HK-2 (cell line): Measurements from ENCODE around the gene RUBCNL.
"Not testable (repeated sequence)": the region's sequence is repeated elsewhere in the genome, so short reads cannot be mapped to it uniquely, and the experiment has no call there.

Experiments
- DNase-seq: peaks from one replicate; pipeline ENCODE4 v3.0.0-alpha.2; 2018; ENCODE audit not compliant: unreplicated experiment

RUBCNL gene, protein sequence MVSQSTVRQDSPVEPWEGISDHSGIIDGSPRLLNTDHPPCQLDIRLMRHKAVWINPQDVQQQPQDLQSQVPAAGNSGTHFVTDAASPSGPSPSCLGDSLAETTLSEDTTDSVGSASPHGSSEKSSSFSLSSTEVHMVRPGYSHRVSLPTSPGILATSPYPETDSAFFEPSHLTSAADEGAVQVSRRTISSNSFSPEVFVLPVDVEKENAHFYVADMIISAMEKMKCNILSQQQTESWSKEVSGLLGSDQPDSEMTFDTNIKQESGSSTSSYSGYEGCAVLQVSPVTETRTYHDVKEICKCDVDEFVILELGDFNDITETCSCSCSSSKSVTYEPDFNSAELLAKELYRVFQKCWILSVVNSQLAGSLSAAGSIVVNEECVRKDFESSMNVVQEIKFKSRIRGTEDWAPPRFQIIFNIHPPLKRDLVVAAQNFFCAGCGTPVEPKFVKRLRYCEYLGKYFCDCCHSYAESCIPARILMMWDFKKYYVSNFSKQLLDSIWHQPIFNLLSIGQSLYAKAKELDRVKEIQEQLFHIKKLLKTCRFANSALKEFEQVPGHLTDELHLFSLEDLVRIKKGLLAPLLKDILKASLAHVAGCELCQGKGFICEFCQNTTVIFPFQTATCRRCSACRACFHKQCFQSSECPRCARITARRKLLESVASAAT

DNA sequence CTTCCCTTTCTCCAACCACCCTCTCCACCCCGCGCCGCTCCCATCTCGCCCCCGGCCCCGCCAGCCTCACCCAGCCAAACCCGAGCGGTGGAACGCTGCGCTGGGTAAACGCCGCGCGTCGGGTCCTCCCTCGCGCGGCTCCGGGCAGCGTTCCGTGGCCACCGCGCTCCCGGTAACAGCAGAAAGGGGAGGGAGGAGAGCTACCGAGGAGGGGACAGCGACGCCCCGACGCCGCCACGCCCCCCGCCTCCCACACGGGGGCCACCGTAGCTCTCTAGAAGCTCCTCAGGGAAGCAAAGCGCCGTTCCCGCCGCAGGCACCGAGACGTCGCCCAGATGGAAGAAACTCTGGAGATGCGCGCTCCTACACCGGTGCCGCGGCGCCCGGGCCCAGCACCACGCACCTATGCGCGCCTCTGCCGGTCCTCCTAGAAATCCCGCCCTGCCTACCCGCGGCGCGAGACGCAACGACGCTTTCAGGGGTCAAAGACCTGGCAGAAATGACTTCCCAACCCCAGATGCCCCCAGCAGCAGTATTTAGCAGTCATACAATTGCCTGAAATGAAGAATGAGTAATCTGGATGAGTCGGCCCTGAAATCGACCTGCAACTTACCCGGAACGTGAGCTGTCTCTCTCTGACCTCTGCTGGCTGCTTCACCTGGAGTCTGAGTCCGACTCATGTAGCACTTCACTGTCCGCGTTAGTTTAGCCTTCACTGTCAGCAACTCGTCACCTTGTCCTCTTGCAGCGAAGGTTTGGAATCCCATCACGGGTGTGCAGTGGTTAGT lies at the start of gene RUBCNL:
TSS of gene RUBCNL (minus strand) at position 189 of the 788 bp plus-strand sequence. CDS start 14,777 bp downstream, outside the sequence.
- peak; percentile 41 for DNase-seq

DNA sequence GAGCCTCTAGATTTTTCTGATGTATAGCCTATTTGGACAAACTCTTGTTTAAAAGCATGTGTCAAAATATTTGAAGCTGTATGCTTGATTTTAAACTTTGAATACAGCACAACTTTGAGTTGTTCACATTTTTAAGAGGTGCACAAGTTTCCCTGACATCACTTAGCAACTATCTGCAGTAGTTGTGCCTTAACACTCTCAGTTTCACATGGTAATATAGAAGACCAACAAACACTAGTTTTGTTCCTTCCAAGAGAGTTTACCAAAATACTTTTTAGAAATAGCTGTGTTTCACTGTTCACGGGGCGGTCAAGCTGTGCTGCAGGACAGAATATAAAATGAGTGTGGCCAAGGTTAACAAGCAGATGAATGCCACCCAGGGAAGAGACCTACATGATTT lies 42.5 kb upstream of the RUBCNL start:
- DNase-seq, result not testable (repeated sequence)

DNA sequence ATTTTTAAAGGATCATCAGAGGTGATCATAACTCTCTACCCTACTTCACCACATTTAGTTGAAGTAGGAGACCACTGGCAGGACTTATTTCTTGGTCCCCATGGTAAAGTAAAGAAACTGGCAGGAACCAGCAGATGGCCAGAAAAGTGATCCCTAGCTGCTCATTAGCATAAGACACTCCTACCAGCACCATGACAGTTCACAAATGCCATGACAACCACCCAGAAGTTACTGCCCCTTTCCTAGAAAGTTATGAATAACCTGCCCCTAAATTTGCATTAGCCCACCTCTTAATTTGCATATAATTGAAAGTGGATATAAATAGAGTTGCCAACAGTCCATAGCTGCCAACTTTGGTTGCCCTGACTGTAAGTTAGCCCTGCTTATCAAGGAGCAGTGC lies 18.4 kb upstream of the RUBCNL start:
- no peak for DNase-seq

DNA sequence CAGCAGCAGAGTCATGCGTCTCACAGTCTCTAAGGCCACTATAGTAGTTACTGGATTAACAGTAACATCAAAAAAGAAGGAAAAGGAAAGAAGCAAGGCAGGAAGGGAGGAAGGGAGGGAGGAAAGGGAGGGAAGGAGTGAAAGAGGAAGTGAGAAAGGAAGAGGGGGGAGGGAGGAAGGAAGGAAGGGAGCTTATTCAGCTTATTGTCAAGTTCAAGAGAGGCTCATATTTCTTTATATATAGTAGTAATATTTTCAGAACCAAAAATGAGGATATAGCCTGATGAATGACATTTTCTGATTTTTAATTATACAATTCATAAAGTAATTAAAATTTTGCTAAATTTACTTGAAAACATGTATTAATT lies 17.7 kb upstream of the RUBCNL start:
- no peak for DNase-seq

DNA sequence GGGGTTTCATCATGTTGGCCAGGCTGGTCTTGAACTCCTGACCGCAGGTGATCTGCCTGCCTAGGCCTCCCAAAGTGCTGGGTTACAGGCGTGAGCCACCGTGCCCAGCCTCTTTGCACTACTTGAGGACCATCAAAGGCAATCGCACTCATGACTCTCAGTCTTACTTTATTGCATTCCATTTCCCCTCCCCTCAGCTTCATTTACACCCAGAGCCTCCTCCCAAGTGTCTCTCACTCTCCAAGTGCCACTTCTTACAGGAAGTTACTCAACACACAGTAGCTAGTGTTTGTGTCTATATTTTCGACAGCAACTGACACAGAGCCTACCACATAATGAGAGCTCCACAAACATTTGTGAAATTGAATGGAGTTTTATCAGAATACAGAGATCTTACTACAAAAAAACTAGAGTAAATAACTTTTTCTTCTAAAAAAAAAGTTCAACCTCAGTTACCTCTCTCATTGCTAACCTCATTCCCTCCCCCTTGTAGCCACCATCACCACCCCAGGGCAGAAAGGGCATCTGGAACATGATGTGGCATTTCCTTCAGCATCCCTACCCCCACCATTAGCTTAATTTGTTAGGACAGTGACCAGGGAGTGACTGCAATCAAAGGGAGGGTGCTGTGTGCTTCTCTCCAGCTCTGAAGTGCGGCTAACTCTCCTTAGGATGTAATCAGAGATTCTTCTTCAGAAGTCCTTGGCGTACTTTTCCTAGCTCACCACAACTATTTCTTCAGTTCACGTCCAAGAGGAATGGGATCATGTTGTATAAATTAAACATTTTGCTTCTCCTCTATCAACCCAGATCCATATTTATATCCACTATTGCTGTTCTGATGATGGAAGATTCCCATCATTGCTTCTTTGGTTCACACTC lies 17.0 kb upstream of the RUBCNL start:
- DNase-seq, result no peak

DNA sequence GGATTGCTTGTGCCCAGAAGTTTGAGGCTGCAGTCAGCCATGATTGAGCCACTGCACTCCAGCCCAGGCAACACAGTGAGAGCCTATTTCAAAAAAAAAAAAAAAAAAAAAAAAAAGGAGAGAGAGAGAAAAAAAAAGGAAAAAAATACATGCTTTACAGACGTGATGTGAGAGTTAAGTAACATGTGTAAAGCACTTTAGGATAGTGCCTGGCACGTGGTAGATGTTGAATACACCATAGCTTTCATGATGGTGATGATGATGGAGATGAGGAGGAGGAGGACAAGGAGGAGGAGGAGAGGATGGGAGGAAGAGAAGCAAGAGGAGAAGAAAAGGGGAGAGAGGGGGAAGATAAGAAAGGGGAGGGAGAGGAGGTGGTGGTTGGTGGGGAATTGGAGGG lies 15.1 kb upstream of the RUBCNL start:
- no peak for DNase-seq

DNA sequence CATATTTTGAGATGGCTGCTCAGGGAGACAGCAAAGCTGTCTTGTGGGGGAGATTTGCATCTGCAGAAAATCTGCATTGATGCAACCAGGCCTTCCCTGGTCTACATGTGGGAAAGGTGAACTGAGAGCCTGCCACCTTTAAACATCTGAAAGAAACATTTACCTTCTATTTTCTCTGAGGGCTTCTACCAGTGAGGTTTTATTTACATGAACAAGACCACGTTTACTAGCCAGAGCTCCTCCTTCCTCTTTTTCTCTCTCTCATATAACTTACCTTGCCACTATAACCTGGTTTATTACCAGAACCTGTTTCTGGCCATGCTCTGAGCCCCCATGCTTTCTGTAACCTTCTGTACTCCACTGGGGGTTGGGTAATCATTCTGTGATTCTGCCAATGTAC lies 14.4 kb upstream of the RUBCNL start:
- no peak for DNase-seq

DNA sequence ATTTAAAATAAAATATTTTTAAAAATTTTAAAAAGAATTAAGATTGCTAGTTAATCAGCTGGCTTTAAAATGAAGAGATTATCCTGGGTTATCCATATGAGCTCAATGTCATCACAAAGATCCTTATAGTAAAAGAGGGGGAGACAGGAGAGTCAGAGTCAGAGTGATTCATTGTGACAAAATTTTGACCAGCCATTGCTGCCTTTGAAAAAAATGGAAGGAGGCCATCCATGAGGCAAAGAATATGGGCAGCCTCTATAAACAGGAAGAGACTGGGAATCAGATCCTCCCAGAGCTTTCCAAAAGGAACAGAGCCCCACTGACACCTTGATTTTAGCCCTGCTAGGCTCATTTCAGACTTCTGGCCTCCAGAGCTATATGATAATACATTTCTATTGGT lies 9.3 kb upstream of the RUBCNL start:
- no peak for DNase-seq

DNA sequence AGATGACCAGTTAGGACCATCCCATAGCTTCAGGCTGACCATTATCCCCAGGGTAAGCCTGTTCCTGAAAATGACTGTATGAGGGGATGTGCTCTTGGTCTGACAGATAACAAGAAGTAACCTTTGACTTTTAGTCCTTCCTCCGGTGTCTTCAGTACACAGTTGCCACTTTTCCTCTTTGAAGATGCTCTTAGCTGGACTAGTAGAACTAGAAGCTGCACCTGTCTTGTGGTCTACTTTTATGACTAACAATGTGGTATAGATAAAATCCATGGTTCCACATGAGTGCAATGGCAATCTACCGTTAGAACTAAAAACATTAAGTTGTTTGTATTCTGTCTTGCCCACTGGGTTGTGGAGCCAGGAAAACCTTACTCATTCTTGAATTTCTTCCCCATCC lies 5.9 kb upstream of the RUBCNL start:
- DNase-seq, result no peak

DNA sequence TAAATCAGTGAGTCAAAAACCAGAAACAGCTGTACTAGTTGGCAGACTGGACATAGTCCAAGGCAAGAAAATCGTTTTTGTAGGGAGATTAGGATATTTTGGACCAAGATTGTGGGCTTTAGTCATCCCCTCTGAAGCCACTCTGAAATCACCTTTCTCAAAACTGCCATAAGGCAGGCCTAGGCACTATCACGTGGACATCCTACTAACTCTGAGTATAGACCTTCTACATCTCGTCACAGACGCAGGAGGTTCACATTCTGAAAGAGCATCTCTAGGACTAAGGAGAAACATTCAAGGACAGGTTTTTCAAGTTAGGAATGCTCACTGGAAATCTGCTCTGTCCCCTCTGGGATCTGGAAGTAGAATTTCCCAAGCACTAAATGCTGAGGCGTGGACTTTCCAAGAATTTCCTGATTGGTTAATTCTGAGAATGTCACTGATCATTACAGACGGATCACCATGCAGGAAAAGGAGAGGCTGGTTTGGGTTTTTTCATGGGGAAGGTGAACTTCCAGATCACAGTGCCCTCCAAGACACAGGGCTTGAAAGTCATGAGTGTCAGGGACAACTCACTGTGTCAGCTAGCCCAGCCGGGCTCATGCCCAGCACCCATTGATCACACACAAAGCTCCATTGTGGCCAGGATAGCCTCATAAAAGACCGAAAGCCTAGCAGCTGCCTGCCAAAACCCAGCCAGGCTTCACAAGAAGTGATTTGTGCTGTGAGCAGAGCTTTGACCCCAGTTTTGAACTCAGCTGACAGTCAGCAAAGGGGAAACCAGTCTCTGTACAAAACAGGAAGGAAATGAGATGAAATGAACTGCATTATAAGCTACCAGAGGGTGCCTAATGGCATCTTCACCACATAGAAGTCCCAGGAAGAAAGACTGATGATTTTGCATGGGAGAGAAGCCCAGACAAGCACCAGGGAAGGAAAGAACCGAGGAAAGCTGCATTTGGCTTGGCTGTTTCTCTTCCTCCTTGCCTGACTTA lies 2.7 kb upstream of the RUBCNL start:
- DNase-seq, result no peak

DNA sequence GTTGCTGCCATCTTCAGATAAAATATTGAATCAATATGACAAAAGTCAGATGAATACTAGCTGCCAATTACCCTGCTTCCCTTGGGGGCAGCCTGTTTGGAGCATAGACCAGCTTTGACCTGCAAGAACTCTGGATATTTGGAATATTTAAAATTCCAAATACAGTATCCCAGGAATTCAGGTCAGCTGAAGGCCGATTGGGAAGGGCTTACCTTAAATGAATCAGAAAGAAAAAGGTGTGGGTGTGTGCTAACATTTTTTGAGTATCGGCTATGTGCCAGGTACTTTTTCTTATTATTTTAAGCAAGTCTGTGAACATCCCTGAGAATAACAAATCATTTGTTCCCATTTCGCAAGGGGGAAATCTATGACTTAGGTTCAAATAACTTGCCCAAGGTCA lies 1.8 kb upstream of the RUBCNL start:
- no peak for DNase-seq

DNA sequence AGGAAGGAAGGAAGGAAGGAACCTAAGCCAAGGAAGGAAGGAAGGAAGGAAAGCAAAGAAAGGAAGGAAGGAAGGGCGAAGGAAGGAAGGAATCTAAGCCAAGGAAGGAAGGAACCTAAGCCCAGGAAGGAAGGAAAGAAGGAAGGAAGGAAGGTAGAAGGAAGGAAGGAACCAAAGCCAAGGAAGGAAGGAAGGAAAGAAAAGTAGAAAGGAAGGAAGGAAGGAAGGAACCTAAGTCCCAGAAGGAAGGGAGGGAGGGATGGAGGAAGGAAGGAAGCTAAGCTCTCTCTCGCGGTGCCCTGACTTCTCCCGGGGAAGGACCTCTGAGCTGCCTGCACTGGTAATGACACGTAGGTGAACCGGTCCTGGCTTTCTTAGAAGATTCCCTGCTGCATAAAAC lies 1.3 kb upstream of the RUBCNL start:
- no peak for DNase-seq

DNA sequence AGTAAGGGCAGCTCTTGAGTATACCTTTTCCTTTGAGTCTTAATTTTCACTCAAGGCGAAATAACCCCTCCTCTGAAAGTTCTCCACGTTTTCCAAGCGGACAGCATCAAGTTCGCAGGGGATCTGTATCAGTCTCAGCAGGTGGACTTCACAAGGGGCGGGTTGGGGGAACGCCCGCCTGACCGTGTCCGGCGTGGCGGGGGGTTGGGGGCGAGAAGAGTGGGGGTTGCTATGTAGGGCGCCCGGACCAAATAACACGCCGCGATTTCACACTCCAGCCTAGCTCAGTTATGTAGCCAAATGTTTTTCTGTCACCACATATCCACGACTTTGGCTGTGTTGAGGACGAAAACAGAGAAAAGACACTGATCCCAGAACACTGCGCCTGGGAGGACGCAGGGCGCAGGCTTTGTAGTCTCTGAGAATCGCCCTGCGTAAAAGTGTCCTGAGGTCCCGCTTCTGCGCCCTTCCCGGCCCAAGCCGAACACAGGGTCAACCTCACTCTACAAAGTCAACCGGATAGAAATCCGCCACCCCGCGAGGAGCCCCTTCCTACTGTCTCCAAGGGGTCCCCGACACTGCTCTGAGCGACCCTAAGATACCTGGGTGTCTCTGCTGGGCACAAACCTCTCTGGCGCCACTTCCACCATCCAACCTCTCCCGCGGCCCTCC lies 524 bp downstream of the RUBCNL start:
- no peak for DNase-seq

DNA sequence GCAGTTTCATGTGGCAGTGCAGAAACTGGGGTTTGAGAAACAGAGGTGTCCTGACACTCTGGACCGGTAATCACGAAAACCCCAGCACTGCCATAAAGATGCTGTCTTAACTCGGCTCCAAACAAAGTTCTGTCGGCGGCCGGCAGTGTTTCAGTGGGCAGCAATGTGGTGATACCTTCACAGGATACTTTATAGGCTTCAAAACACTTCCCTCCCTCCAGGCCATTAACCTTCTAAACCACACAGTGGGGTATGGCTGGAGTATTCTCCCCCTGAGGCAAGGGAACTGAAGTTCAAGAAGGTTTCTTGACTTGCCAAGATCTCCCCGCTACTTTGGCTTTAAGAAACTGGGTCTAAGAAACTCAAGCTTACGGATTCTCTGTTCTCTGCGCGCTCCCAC lies 1.1 kb downstream of the RUBCNL start:
- DNase-seq, result no peak

DNA sequence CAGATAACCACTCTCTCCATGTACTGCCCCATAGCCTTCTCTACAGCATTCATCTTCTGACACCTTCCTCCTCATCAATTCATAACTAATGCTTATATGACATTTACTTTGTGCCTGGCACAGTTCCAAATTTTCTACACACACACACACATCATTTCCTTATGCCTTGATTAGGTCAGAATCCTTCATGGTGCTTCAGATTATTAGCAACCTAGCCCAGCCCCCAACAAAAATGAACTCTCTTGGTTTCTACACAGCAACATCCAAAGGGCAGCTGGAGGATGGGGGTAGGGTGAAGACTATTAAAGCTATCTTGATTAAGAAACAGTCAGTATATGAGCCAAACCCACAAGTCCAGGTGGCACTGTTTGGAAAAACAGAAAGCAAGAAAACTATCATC lies 3.7 kb downstream of the RUBCNL start:
- DNase-seq, result no peak

DNA sequence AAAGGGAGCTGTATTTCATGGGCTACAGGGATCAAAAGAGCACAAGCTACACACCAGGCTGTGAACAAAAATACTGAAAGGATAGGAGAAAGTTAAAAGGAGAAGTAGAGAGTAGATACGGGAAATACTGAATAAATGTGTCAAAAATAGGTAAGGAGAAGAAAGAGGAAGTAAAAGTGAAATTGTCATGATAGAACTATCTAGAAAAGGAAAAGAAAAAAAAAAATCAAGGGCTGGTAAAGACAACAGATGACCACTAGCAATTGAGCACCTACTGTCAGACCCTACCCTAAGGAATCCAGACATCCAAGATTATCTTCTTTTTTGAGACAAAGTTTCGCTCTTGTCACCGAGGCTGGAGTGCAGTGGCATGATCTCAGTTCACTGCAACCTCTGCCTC lies 4.8 kb downstream of the RUBCNL start:
- DNase-seq, result no peak

DNA sequence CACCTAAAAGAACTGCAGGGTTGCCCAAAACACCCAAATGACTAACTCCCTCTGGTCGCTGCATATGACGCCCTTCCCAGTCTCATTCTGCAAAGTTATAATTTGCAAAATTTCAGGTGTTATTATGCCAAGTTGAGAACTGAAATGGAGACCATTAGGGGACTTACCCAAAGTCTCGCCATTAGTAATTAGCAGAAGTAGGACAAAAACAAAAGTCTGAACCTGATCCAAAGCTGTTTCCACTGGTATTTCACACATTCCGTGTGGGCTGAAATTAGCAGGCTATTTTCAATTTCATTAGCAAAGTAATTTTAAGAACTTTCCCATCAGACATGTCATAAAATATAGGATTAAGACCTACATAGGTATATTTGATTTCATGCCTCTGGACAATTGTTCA lies 6.8 kb downstream of the RUBCNL start:
- DNase-seq, result no peak

DNA sequence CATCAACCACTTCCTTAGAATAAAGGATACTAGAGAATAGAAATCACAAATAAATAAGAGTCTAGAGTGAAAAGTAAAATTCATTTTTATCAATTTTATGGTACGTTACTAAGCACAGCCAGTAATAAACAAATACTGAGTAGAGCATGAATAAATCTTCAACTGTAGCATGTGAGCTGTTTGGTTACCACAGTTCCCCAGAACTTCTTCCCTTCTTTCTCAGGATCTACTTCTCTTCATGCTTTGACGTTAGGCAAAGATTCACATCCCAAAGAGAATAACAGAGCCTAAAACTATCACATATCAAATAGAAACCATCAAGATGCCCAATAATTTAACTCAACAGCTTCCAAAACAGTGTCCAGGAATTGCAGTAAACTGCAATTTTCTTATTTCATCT lies 7.4 kb downstream of the RUBCNL start:
- no peak for DNase-seq

DNA sequence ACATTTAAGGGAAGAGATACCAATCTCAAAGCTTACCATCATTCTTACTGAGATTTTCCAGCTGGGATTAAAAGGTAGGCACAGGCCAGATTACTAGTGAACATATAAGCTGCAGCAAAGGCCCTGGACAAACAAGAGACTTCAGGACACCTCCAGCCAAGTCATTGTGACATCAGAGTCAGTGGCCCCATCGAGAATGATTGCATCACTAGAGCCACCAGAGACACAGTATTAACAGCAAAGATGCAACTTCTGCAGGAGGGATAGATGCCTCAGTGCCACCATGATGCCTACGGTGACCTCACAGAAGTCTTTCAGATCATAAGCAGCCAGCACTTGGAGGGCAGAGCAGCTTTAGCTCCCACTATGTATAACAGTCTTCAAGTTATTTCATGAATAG lies 8.6 kb downstream of the RUBCNL start:
- DNase-seq, result no peak

DNA sequence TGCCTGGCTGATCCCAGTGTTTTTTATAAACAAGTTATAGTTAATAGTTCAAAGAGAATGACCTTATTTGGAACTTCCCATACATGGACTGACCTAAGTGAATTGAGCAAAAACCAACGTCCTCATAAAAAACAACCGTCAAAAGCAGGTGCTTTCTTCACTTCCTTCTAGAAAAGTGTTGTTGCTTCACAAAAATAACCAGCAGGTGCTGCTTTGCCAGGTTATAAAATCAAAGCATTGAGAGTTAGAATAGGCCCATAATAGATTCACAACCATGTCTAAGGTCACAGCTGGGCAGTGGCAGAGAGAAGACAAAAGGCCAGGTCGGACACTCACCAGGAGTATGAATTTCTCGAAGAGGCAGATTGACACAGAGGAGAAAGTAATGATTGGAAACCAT lies 9.5 kb downstream of the RUBCNL start:
- no peak for DNase-seq
